K562 (cell line): ENCODE results near the gene SRC. TPM values are rescaled to one million over a fixed set of nuclear protein-coding genes. Genes with fewer than 3 reads are reported as not detected.

ENCODE experiments used
- ATAC-seq: fragments of 200-7000 bp; cut with Tn5 transposase; 3 replicates; pipeline ENCODE4 v1.9.1; 2020; ENCODE audit warnings: moderate library complexity
- BruUV-seq: library from RNA; stranded (reverse); fragments of 400-500 nt; replicated peaks from 2 replicates; lab custom pipeline; 2021; lab: Mats Ljungman, UMichigan
- CTCF ChIA-PET: fragments of 300-600 bp; formaldehyde crosslinking; extraction: SDS; loops from one replicate; lab custom pipeline; 2021; ENCODE audit warnings: low intra/inter-chr PET ratio; lab: Yijun Ruan, JAX
- POLR2A ChIA-PET: fragments of 300-600, 350-650 bp; sonication (Branson Sonifier 250); formaldehyde crosslinking; extraction: SDS; loops from one replicate; lab custom pipeline; 2021; ENCODE audit warnings: antibody characterized with exemption, inconsistent platforms; lab: Yijun Ruan, JAX
- DNase-seq, 4 experiments: peaks; one replicate each; pipeline versions ENCODE4 v3.0.0 to v3.0.0-alpha.2; 2011 to 2018; ENCODE audit warnings: low spot score in 3 of 4, mixed read lengths in 3 of 4; ENCODE audit errors: extremely low read depth in 1 of 4
- FAIRE-seq: peaks from 2 replicates; lab custom pipeline; 2011; peaks lifted over from hg19 to GRCh38; lab: Jason Lieb, UNC
- H2AFZ ChIP-seq: 2 replicates; pipeline ENCODE4 v1.6.0; 2011; ENCODE audit warnings: low read depth, low read length, control low read depth, inconsistent platforms
- H3K27ac ChIP-seq: fragments of 200-600 bp; 3 replicates; pipeline ENCODE4 v1.8.0; 2011; ENCODE audit warnings: low read depth, mild to moderate bottlenecking, control low read depth, inconsistent platforms, low read length, moderate library complexity, mixed read lengths; ENCODE audit errors: extremely low read depth
- H3K27me3 ChIP-seq, 2 experiments: fragments of 300-600 bp in 1 of 2; 2 replicates in 1 of 2; 3 replicates in 1 of 2; pipeline versions ENCODE4 v1.6.0 to v1.8.0; 2011; ENCODE audit warnings: inconsistent platforms in 2 of 2, low read length in 2 of 2, mild to moderate bottlenecking in 1 of 2, mixed read lengths in 1 of 2, moderate library complexity in 1 of 2; ENCODE audit not compliant: control insufficient read depth in 2 of 2, insufficient read depth in 2 of 2
- H3K36me3 ChIP-seq: fragments of 300-600 bp; 3 replicates; pipeline ENCODE4 v1.8.0; 2011; ENCODE audit warnings: mild to moderate bottlenecking, low read length, inconsistent platforms; ENCODE audit not compliant: control insufficient read depth, insufficient read depth
- H3K4me1 ChIP-seq, 2 experiments: fragments of 200-600 bp in 1 of 2; replicated peaks in 1 of 2; 2 replicates in 1 of 2; 3 replicates in 1 of 2; pipeline versions ENCODE4 v1.5.1 to v1.8.0; 2011; ENCODE audit warnings: inconsistent platforms in 2 of 2, low read length in 2 of 2, mild to moderate bottlenecking in 1 of 2, mixed read lengths in 1 of 2, moderate library complexity in 1 of 2; ENCODE audit not compliant: control insufficient read depth in 2 of 2, insufficient read depth in 2 of 2
- H3K4me2 ChIP-seq: 2 replicates; pipeline ENCODE4 v1.6.1; 2011; ENCODE audit warnings: low read length, control low read depth, inconsistent platforms, mixed read lengths; ENCODE audit not compliant: insufficient read depth
- H3K4me3 ChIP-seq: fragments of 200-600 bp; sonication (generic), shearing (Covaris generic); 2 replicates; pipeline ENCODE4 v1.5.1; 2016; ENCODE audit warnings: control low read depth, inconsistent platforms
- H3K79me2 ChIP-seq: fragments of 200-600 bp; 3 replicates; pipeline ENCODE4 v1.8.0; 2011; ENCODE audit warnings: low read length, inconsistent platforms; ENCODE audit not compliant: control insufficient read depth, insufficient read depth
- H3K9ac ChIP-seq, 2 experiments: 2 replicates each; pipeline versions ENCODE4 v1.6.0 to v1.6.1; 2011; ENCODE audit warnings: low read depth in 2 of 2, low read length in 2 of 2, control low read depth in 1 of 2, inconsistent platforms in 1 of 2, mild to moderate bottlenecking in 1 of 2, mixed read lengths in 1 of 2; ENCODE audit not compliant: insufficient read depth in 1 of 2
- H3K9me1 ChIP-seq: one replicate; pipeline ENCODE4 v1.6.0; 2011; ENCODE audit warnings: inconsistent platforms, mild to moderate bottlenecking, low read length, moderate library complexity; ENCODE audit not compliant: control insufficient read depth, insufficient read depth
- H3K9me3 ChIP-seq: replicated peaks from 2 replicates; pipeline ENCODE4 v1.5.1; 2011; ENCODE audit warnings: low read depth, low read length, inconsistent platforms; ENCODE audit not compliant: control insufficient read depth, insufficient read depth
- H4K20me1 ChIP-seq: replicated peaks from 2 replicates; pipeline ENCODE4 v1.6.1; 2011; ENCODE audit warnings: low read length, inconsistent platforms, mixed read lengths; ENCODE audit not compliant: control insufficient read depth, insufficient read depth
- ARID3A ChIP-seq: IDR thresholded peaks from 2 replicates; pipeline ENCODE4 v1.6.1; 2012; ENCODE audit warnings: low read depth, low read length, improper control_type of control experiment, borderline replicate concordance
- CTBP1 ChIP-seq: fragments of 450-650 bp; IDR thresholded peaks from 2 replicates; pipeline ENCODE4 v1.6.1; 2016; ENCODE audit warnings: borderline replicate concordance
- HMGN3 ChIP-seq: IDR thresholded peaks from 2 replicates; pipeline ENCODE4 v1.6.1; 2011; ENCODE audit warnings: borderline replicate concordance, low read depth, mild to moderate bottlenecking, mixed read lengths, low read length; ENCODE audit not compliant: insufficient read length; ENCODE audit errors: extremely low read depth
- KLF10 ChIP-seq: fragments of 250-450 bp; sonication (Bioruptor Pico); IDR thresholded peaks from 2 replicates; pipeline ENCODE4 v1.6.1; 2021; ENCODE audit warnings: matching md5 sums
- MAFK ChIP-seq: IDR thresholded peaks from 2 replicates; pipeline ENCODE4 v1.6.1; 2011; ENCODE audit warnings: low read length, improper control_type of control experiment
- NELFE ChIP-seq: IDR thresholded peaks from 2 replicates; pipeline ENCODE4 v1.6.1; 2011; ENCODE audit warnings: mild to moderate bottlenecking; ENCODE audit not compliant: insufficient read depth, insufficient read length
- RHOXF2B ChIP-seq: fragments of 250-450 bp; sonication (Bioruptor Pico); conservative IDR thresholded peaks from 2 replicates; pipeline ENCODE4 v1.5.1; 2021
- RUNX1 ChIP-seq: sonication (generic); IDR thresholded peaks from 2 replicates; pipeline ENCODE4 v1.6.1; 2016; ENCODE audit warnings: antibody characterized with exemption, low read depth
- ZFP1 ChIP-seq: fragments of 450-650 bp; formaldehyde crosslinking; IDR thresholded peaks from 2 replicates; pipeline ENCODE4 v1.4.0; 2020; ENCODE audit warnings: mild to moderate bottlenecking, mixed read lengths
- ZNF277 ChIP-seq: fragments of 250-450 bp; sonication (Bioruptor Pico); IDR thresholded peaks from 2 replicates; pipeline ENCODE4 v1.8.0; 2022; ENCODE audit warnings: inconsistent platforms, mild to moderate bottlenecking, moderate library complexity, borderline replicate concordance
- WGBS: fragments of 100-300 bp; shearing (Covaris generic); methylation state at CpG from one replicate; pipeline ENCODE4 v1.1.6; 2016; ENCODE audit warnings: low coverage, mixed read lengths; ENCODE audit not compliant: insufficient coverage; ENCODE audit errors: missing lambda C conversion rate; 5-methylcytosine and 5-hydroxymethylcytosine counted together
- in situ Hi-C: fragments of 300-500 bp; cut with MboI; formaldehyde crosslinking; loops from 4 replicates; pipeline ENCODE4 v1.15.0; 2018; ENCODE audit warnings: inconsistent platforms, mixed read lengths
- intact Hi-C: fragments of 100-400 bp; cut with micrococcal nuclease; formaldehyde crosslinking; loops from 2 replicates; pipeline ENCODE4 v1.14.2; 2022
- polyA plus RNA-seq, 8 experiments: library from polyadenylated mRNA; depleted of rRNA in 4 of 8; stranded (reverse) in 5 of 8; unstranded in 3 of 8; fragments of >200 nt; fragmentation: Nextera tagmentation in 2 of 8; fragmentation: Illumina TruSeq in 1 of 8; extraction: Ambion mirVana in 2 of 8; extraction: Trizol in 1 of 8; gene quantifications; 2 replicates each; pipeline versions ENCODE4 v1.2.1 to v1.2.3, GENCODE V29; 2011 to 2014; ENCODE audit warnings: inconsistent platforms in 1 of 8, missing spikeins in 1 of 8
- total RNA-seq, 7 experiments: library from RNA; depleted of rRNA in 6 of 7; stranded (reverse); fragments of >200 nt in 6 of 7; fragmentation: Illumina TruSeq in 2 of 7; extraction: Trizol in 2 of 7; gene quantifications; 2 replicates each; pipeline versions ENCODE4 v1.2.1 to v1.2.3, GENCODE V29; 2011 to 2021; ENCODE audit warnings: low replicate concordance in 1 of 7

SRC gene
- total and polyA plus RNA-seq, 9 of the 15 experiments (the other 6 are each of a cell fraction or from before 2014, with no cell fraction given), result 0.06 to 8.5 (median 3.1) TPM

- no peak overlapping the region for H3K9ac ChIP-seq
- peaks cover 7% of the 10 kb centered on the region; the same call in 1 of the 2 replicates for H4K20me1 ChIP-seq
- TF ChIP-seq ARID3A (no peak), MAFK (no peak), ZNF277 (CRISPR knock-in tag) (no peak), HMGN3 (no peak), CTBP1 (no peak), RHOXF2B (no peak), NELFE (no peak), ZFP1 (no peak), RUNX1 (no peak), KLF10 (no peak)
- H3K4me3 ChIP-seq, result no peak overlapping the region
- 28% methylated on average over 2 of the region's 2 CpGs for WGBS
- POLR2A ChIA-PET, result interaction anchor here (1.5 kb wide), 1 partner anchor 13 kb away, joined by 7 read pairs; no protein-coding TSS in a partner anchor
- FAIRE-seq, result no peak
- H3K9me3 ChIP-seq, result no peaks in the 10 kb centered on the region
- H3K4me1 ChIP-seq, result peaks cover 0 to 20% of the 10 kb centered on the region in 2 experiments; a peak in 1 of 5 replicates
- ATAC-seq, result no peak
- no peak overlapping the region for H3K4me2 ChIP-seq
- in situ Hi-C loops, result no loop called here
- H3K79me2 ChIP-seq, result no peaks in the 10 kb centered on the region
- intact Hi-C loops, result no loop called here
- peaks cover 5% of the 10 kb centered on the region; the same call in 1 of the 3 replicates for H3K36me3 ChIP-seq
- no peaks in the 10 kb centered on the region for H3K27me3 ChIP-seq
- H3K27ac ChIP-seq, result no peak overlapping the region
- no TSS peak for BruUV-seq
- no peak for DNase-seq
- no peaks in the 10 kb centered on the region for H3K9me1 ChIP-seq
- H2AFZ ChIP-seq, result no peak overlapping the region
- CTCF ChIA-PET, result interaction anchor here (0.6 kb wide), 1 partner anchor 172 kb away, joined by 3 read pairs; no protein-coding TSS in a partner anchor
Measured at GRCh38 chr20:37366743-37367142, 20.8 kb downstream of the SRC start.
